ENCODE results near the gene ANKRD45. TPM values are rescaled to one million over a fixed set of nuclear protein-coding genes. Genes with fewer than 3 reads are reported as not detected.
"Not testable (repeated sequence)": the region's sequence is repeated elsewhere in the genome, so short reads cannot be mapped to it uniquely, and the experiment has no call there.

The ANKRD45 gene
- total RNA-seq, 1 donor from 2014 or later = 0.64 TPM

DNA sequence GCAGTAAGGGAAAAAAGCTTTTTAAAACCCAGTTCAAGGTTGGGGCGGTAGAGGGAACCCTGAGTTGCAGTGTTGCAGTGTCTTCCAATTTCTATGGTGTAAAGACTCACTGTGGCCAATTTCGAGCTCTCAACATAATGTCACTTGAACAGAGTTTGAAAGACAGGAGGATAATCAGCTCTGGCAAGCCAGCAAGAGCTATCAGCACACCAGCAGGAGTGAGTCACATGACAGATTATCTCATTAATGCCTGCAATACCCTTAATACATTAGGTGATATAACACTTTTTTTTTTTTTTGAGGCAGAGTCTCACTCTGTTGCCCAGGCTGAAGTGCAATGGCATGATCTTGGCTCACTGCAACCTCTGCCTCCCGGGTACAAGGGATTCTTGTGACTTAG lies 89.6 kb downstream of the ANKRD45 start:
- DNase-seq (ENCODE audit: extremely low read depth, low read depth, low spot score) = no peak

GRCh38 chr1:173573596-173573995 lies 96.1 kb downstream of the ANKRD45 start:
- DNase-seq (ENCODE audit: extremely low read depth, low read depth, low spot score) = no peak

- no peak for DNase-seq (ENCODE audit: extremely low read depth, low read depth, low spot score)
Observed at GRCh38 chr1:173572201-173572873, 97.3 kb downstream of the ANKRD45 start.

DNA sequence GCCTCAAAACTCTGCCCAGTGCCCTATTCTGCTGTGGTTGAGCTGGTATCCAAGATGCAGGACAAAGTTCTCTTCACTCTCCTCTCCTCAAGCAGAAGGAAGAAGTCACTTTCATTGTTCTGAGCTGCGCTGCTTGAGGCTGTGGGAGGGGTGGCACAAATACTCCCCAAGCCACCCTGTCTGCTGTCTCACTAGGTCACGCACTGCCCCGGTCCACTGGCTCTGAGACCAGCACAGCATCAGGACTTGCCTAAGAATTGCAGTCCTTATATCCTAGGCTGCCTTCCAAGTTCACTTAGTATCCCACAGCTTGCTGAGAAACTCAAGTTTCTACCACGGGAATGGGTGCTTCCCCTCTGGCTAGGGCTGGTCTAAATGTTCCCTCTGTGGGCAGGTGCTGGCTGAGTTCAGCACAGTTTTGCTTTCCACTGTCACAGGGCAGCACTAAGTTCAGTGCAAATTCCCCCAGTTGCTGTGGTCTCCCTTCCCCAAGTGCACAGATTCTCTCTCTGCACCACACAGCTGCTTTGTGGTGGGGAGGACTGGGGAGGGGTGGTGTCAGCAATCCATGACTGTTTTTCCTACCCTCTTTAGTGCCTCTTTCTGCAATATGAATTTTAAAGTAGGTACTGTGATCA lies 99.2 kb downstream of the ANKRD45 start:
- no peak for DNase-seq (ENCODE audit: extremely low read depth, low read depth, low spot score)

GRCh38 chr1:173568483-173568882 lies 101.2 kb downstream of the ANKRD45 start:
- DNase-seq (ENCODE audit: extremely low read depth, low read depth, low spot score) = no peak

GRCh38 chr1:173563846-173564245 lies 105.8 kb downstream of the ANKRD45 start:
- not testable (repeated sequence) for DNase-seq (ENCODE audit: extremely low read depth, low read depth, low spot score)

GRCh38 chr1:173562813-173563212 lies 106.8 kb downstream of the ANKRD45 start:
- DNase-seq (ENCODE audit: extremely low read depth, low read depth, low spot score) = no peak

- no peak for DNase-seq (ENCODE audit: extremely low read depth, low read depth, low spot score)
Observed at GRCh38 chr1:173561263-173561662, 108.4 kb downstream of the ANKRD45 start.

DNA sequence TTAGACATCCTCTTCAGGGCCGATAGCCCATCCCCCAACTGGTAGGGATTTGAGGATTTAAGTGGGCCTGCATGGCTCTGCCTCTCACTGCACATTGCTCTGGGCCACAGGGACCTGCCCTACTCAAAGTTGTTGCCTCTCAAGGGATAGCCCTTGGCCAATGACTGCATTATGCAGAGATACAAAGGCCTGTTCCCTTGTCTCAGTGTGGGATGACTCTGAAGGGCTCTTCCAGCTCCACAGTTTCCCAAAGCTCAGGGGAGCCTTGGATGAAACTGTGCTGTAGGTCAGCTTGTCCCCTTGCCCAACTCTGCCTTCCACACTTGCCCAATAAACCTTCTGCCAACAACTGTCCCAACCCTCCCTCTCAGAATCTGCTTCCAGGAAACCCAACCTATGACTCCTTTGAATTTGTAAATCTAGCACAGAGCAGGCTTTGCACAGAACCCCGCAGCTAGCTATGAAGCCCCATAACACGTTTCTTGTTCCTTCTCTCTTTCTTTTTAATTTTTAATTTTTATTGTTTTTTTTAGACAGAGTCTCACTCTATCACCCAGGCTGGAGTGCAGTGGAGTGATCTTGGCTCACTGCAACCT lies 109.3 kb downstream of the ANKRD45 start:
- DNase-seq (ENCODE audit: extremely low read depth, low read depth, low spot score) = no peak

Other genes starting within 250 kb of the ANKRD45 start
- 230 and 268 TPM in 2 replicates for gene PRDX6, start 192.5 kb downstream of the ANKRD45 start, total RNA-seq
- not detected in 2 replicates for gene SLC9C2, start 66.8 kb downstream of the ANKRD45 start, total RNA-seq
- gene TEX50, start 34.5 kb downstream of the ANKRD45 start, total RNA-seq = not detected in 2 replicates
- 23.0 and 29.4 TPM in 2 replicates for gene KLHL20, start 45.1 kb upstream of the ANKRD45 start, total RNA-seq
- gene DARS2, start 154.8 kb upstream of the ANKRD45 start, total RNA-seq = 18.8 and 18.9 TPM in 2 replicates
- 5.3 and 5.4 TPM in 2 replicates for gene CENPL, start 155.0 kb upstream of the ANKRD45 start, total RNA-seq
- gene GAS5, start 198.1 kb upstream of the ANKRD45 start, total RNA-seq = 229 and 265 TPM in 2 replicates
- gene ZBTB37, start 198.5 kb upstream of the ANKRD45 start, total RNA-seq = 4.6 and 5.0 TPM in 2 replicates
- gene SERPINC1, start 247.5 kb upstream of the ANKRD45 start, total RNA-seq = 0.18 TPM in 1 of 2 replicates, not detected in the other

Data from glomerular endothelial cell (primary cell).